ENCODE measurements around the gene MAP2K3. TPM values are rescaled to one million over a fixed set of nuclear protein-coding genes. Genes with fewer than 3 reads are reported as not detected.

Gene MAP2K3
- total RNA-seq, 2 experiments from 2014 or later = 27.8 to 71.5 TPM

GRCh38 chr17:21251337-21252010 lies 33.0 kb upstream of the MAP2K3 start:
- intact Hi-C loops (cut with micrococcal nuclease; ENCODE audit: unreplicated experiment) = no loop called here

GRCh38 chr17:21252289-21252795 lies 32.2 kb upstream of the MAP2K3 start:
- Histone ChIP-seq H3K9me3 (ENCODE audit: low read length) (no peaks in the 10 kb centered on the region), H3K4me1 (ENCODE audit: insufficient read depth, low read length, poor library complexity, severe bottlenecking) (peaks cover 16% of the 10 kb centered on the region), H4K20me1 (ENCODE audit: insufficient read depth, low read length) (no peaks in the 10 kb centered on the region), H3K9me2 (ENCODE audit: insufficient read depth, low read length) (no peaks in the 10 kb centered on the region), H3K4me2 (ENCODE audit: low read length) (peak overlapping the region; percentile 87), H3K79me2 (ENCODE audit: insufficient read depth, low read depth, low read length) (no peaks in the 10 kb centered on the region), H3K27ac (ENCODE audit: low read depth, low read length, poor library complexity, severe bottlenecking) (no peak overlapping the region), H3K4me3 (ENCODE audit: low read depth, low read length, poor library complexity, severe bottlenecking) (peak overlapping the region; percentile 70), H2AFZ (ENCODE audit: low read length) (no peak overlapping the region), H3K36me3 (ENCODE audit: insufficient read depth, low read length) (no peaks in the 10 kb centered on the region)
- BruUV-seq (replicated peaks) = no TSS peak
- no peak for TF ChIP-seq CTCF (conservative IDR thresholded peaks at IDR 0.05; ENCODE audit: low read length)
- no peak for TF ChIP-seq EZH2phosphoT487 (IDR thresholded peaks at IDR 0.05; ENCODE audit: borderline replicate concordance, low read depth, low read length)
- POLR2A ChIA-PET = no interaction called here
- intact Hi-C loops (cut with micrococcal nuclease; ENCODE audit: unreplicated experiment) = no loop called here
- CTCF ChIA-PET (ENCODE audit: unreplicated experiment) = no interaction called here
- no peak for DNase-seq (ENCODE audit: low spot score)

More at GRCh38 chr17:21251337-21252010, 33.0 kb upstream of the MAP2K3 start:
- ChIA-PET CTCF (ENCODE audit: unreplicated experiment) (no interaction called here), POLR2A (no interaction called here)
- Histone ChIP-seq H3K27ac (ENCODE audit: low read depth, low read length, poor library complexity, severe bottlenecking) (no peak overlapping the region), H3K79me2 (ENCODE audit: insufficient read depth, low read depth, low read length) (no peaks in the 10 kb centered on the region), H3K4me3 (ENCODE audit: low read depth, low read length, poor library complexity, severe bottlenecking) (no peak overlapping the region), H3K4me1 (ENCODE audit: insufficient read depth, low read length, poor library complexity, severe bottlenecking) (peaks cover 16% of the 10 kb centered on the region), H3K4me2 (ENCODE audit: low read length) (no peak overlapping the region), H3K9me3 (ENCODE audit: low read length) (no peaks in the 10 kb centered on the region), H3K36me3 (ENCODE audit: insufficient read depth, low read length) (no peaks in the 10 kb centered on the region), H2AFZ (ENCODE audit: low read length) (no peak overlapping the region), H3K9me2 (ENCODE audit: insufficient read depth, low read length) (no peaks in the 10 kb centered on the region), H4K20me1 (ENCODE audit: insufficient read depth, low read length) (no peaks in the 10 kb centered on the region)
- TF ChIP-seq EZH2phosphoT487 (IDR thresholded peaks at IDR 0.05; ENCODE audit: borderline replicate concordance, low read depth, low read length) = no peak
- TF ChIP-seq CTCF (conservative IDR thresholded peaks at IDR 0.05; ENCODE audit: low read length) = no peak
- BruUV-seq (replicated peaks) = no TSS peak
- no peak for DNase-seq (ENCODE audit: low spot score)
